ENCODE measurements around the gene ELMOD3. TPM values are rescaled to one million over a fixed set of nuclear protein-coding genes. Genes with fewer than 3 reads are reported as not detected.
"Not testable (repeated sequence)": the region's sequence is repeated elsewhere in the genome, so short reads cannot be mapped to it uniquely, and the experiment has no call there.

ELMOD3 gene
- total RNA-seq, 1 donor from 2014 or later, result 19.0 TPM

- DNase-seq, result no peak
Measured at GRCh38 chr2:85401464-85401805, 46.9 kb downstream of the ELMOD3 start.

DNA sequence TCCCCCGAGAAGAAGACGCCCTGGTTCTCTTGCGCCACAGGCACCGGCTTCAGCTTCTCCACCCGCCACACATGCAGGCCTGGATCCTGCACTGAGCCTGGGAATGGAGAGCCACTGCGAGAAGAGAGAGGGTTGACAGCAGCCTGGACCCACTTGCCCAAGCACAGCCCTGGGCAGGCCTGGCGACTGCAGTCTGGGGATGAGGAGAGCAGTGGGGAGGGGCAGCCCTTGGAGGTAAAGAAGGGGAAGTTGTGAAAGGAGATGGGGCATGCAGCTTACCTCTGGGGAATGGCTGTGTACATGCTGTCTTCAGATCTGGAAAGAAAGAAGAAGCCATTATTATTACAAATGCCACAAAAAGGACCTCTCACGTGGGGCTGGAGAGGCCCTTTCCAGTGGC is 47.3 kb downstream of the ELMOD3 start:
- DNase-seq, result no peak

DNA sequence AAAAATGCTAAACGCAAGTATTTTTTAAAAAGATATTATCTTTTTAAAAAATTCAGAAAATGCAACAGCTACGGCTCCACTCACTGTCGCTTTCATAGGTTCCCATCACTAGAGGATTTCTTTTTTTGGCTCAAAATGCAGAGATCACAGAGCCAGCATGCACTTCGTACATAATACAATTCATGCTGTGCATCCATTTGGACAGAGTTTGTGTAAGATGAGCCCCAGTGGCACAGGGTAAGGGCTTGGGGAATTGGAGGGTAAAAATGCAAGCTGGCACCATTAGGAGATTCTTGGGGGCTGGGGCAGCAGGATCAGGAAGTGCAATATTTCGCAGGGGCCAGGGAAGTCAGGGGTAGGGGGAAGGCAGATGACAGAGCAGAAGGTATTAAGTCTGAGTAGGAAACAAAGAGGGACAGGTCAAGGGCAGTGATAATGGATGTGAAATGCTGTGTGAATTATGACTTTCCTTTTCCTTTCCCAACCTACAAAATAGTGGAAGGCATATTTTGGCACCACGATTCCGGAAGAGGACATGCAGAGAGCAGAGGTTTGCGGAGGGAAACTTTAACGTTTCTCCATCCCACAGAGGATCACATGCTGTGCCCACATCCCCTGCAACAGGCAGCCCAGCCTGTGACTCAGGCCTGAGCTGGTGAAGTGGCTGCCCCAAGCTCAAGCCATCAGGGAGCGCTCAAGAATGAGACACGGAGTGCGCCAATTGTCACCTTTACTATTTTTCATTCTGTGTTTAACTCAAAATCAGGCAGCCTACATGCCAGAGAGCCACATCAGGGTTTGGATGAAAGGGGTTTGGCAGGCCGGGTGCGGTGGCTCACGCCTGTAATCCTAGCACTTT is 50.9 kb downstream of the ELMOD3 start:
- peak; percentile 6 for DNase-seq

GRCh38 chr2:85409845-85410583 is 55.4 kb downstream of the ELMOD3 start, which contains the start of gene CAPG:
Gene CAPG (minus strand): TSS chr2:85410366. CDS start chr2:85402145, 8,221 bp downstream.
- DNase-seq, result no peak

DNA sequence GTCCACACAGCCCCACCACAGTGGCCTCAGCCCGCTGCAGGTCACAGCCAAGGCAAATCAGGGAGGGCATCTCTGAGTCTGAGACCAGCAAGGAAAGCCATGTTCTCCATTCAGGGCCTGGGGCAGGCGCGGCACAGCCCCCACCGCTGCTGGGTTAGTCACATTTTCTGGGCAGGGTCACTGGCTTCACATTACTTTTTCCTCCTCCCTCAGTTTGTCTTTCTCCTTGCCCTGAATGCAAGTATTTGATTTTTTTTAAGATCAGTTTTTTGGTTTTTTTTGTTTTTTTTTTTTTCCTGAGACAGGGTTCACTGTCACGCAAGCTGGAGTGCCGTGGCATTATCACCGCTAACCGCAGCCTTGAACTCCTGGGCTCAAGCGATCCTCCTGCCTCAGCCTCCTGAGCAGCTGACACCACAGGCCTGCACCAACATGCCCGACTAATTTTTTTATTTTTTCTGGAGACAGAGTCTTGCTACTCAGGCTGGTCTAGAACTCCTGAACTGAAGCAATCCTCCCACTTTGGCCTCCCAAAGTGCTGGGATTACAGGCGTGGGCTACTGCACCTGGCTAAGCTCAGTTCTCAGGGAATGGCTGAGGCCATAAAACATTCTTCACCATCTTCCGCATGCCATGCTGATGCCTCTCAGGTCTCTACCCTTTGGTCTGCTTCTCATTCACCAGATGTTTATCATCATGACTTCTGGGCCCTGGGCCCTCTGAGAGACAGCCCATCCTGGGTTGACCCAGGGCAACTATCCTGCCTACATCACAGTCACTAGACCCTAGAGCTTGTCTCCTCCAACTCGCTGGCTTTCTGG is 56.2 kb downstream of the ELMOD3 start:
- no peak for DNase-seq

DNA sequence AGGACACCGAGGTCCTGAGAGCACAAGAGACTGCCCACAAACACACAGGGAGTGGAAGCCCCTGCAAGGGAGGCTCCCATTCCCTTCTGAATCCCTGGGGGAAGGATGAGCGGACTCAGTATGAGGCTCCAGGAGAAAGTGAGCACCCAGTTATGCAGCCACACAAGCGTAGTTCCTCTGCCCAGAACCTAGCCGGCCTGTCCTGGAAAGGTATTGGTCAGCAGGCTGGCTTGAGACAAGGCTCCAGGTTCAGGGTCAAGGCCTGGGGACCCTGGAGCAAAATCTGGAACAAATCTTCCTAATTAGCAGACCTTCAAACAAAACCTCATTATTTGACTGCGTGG is 56.8 kb downstream of the ELMOD3 start:
- no peak for DNase-seq

DNA sequence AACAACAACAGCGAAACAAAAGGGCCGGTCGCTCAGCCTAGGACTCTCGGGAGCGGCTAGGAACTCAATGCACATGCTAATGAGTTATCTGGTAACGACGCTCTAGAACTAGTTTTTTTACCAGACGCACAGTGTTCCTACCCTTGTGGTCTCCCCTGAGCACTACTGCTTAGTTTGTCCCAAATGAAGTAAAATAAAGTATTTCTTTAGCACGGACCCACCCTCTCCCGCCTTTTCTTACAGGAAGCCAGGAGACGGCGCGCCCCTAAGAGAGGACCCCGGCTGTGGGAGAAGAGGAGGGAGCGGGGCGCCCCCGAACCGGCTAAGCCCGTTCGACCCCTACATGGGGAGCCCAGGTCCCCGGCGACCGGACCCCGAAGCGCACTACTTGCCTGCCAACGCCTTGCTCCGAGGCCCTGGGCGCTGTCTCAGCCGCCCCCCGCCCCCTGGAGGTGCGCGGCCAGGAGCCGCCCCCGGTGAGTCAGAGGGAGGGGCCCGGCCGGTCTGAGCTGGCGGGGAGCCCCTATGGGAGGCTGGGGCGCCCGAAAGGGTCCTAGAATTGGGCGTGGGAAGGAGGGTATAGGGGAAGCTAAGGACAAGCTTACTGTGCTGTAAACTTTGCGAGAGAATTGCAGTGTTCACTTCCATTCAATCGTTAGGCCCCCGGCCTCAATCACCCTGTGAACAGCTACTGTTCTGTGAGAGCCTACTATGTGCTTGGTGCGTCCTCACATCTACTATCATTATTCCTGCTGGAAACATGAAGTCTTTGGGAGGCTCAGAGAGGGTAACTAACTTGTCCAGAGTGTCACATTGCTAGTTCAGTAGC is 59.2 kb downstream of the ELMOD3 start:
- DNase-seq, result no peak

DNA sequence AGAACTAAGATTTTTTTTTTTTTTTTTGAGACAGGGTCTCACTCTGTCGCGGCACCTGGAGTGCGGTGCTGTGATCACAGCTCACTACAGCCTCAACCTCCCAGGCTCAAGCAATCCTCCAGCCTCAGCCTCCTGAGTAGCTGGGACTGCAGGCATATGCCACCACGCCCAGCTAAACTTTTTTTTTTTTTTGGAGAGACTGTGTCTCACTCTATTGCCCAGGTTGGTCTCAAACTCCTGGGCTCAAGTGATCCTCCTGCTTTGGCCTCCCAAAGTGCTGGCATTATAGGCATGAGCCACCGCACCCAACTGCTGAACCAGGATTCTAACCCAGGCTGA is 59.8 kb downstream of the ELMOD3 start:
- not testable (repeated sequence) for DNase-seq

- no peak for DNase-seq
Measured at GRCh38 chr2:85414761-85415553, 60.4 kb downstream of the ELMOD3 start.

DNA sequence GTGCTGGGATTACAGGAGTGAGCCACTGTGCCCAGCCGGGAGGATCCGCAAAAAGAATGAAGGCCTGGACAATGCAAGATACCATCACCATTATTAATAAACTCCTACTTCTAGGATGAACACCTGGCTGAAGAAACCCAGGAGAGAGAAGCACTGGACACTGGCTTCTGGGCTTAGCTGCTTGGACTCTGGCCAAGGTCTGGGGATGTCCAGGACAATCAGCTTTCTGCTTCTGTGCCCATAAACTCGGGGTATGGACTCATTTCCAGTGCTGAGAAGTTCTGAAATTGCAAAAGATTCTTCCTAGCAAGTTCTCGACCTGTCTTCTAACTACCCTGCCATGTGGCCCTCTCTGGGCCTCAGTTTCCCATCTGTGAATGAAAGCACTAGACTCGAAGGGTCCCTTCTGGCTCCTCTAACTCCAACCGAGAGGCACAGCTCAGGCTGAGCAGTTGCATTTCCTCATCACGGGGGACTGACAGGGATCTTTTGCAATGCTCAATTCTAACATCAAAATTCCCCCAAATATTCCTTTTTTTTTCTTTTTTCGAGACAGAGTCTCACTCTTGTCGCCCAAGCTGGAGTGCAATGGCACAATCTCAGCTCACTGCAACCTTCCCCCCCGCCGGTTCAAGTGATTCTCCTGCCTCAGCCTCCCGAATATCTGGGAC is 61.5 kb downstream of the ELMOD3 start:
- no peak for DNase-seq

- peak; percentile 62 for DNase-seq
Measured at GRCh38 chr2:85418132-85419008, 63.8 kb downstream of the ELMOD3 start, which contains the start of gene SH2D6. Gene SH2D6 (plus strand): TSS chr2:85418714. CDS start chr2:85429466, 10,752 bp downstream.

DNA sequence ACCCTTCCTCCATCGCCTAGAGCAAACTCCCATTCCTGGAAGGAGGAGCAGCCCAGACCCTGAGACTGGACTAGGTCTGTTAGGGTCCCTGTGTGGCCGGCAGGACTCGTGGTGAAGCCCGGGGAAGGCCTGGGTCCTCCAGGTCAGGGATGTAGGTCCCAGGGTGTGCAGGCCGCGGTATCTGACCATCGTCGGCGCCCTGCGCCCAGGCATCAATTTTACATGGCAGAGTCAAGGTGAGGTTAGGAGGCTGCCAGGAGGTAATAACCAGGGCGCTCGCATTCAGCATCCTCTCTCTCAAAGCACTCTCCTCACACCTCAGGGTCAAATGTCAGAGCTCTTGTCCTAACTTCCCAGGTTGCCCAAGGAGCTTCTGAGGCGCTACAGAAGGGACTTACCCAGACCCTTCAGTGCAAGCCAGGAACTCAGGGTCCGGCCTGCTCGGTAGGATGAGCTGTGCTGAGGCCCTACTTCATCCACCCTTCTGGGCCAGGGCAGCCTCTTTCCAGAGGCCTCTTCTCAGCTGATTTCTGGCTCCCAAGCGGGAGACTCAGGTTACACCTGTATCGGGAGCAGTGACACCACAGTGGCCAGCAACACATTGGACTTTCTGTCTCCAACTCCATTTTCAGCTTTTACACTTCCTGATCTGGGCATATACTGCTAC is 64.6 kb downstream of the ELMOD3 start:
- DNase-seq, result no peak

DNA sequence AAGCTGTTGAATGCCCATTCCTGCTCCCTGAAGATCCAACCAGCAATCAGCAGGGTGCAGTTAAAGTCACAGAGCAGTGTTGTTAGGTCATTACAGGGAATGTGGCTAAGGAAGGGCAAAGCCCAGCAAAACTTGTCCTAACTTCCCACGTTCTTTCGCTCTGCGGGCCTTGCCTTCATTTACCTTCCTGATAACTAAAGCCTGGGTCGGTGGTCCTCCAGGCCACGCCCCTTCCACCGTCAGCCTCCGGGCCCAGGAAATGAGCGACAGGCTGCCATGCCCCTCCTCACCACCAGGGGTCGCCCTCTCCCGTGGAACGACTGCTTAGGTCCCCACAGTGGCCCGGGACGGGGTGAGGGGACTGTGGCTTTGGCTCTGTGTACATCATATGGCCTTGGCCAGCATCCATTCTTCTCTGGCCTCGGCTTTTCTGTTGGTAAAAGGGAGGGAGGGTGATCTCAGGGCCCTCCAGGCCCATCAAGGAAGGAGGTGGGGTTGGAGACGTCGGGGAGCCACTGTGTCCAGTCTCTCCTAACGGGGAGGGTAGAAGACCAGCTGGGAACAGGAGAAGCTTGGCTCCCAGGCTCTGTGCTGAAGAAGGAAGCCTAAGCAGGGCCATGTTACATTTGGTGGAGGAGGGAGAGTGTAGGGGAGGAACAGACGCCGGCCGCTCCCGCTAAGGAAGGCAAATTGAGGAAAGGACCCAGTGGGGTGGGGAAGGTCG is 66.1 kb downstream of the ELMOD3 start:
- peak; percentile 76 for DNase-seq

DNA sequence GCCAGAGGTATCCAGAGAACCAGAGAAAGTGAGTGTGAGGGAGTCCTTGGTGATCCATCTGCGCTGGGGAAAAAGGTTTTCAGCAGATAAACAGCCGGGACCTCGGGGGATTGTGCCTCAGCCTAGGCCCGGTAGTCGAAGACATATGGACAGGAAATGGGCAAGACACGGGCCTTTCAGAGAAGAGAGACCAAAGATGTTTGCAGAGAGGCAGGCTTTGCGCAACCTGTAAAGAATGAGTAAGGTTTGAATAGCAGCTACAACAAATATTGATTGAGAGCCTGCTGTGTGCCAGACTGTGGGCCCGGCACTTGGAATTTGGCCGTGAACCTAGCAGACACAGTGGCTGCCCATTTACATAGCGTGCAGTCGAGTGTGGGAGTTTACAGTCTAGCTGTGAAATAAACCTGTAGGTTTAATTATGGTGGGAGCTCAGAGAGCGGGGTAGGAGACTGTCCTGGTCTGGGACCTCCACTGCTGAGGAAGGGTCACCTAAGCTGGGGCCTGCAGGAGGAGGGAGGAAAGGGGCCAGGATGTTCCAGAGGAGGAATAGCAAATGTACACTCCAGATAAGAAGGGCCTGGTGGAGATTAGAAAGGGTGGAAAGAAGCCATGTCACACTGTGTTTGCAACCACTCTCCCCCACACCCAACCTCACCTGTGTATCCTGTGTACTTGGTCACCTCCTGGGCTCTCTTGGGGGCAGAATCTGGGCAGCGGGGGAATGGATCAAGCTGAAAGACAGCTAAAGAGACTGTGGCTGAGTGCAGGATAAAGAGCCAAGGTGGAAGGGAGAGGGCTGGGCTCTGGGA is 66.9 kb downstream of the ELMOD3 start:
- DNase-seq, result no peak

DNA sequence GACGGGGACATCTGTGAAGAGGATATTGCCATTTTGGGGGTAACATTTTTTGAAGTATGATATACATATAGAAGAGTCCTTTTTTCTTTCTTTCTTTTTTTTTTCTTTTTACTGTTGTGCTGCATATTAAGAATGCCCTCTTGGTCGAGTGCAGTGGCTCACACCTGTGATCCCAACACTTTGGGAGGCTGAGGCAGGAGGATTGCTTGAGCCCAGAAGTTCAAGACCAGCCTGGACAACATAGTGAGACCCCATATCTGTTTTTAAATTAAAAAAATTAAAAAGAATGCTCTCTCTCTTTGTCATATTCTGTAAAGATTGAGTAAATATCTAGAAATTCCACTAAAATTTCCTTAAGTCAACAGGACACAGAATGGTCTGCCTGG is 67.5 kb downstream of the ELMOD3 start:
- no peak for DNase-seq

GRCh38 chr2:85423525-85423924 is 69.0 kb downstream of the ELMOD3 start:
- DNase-seq, result no peak

- DNase-seq, result no peak
Measured at GRCh38 chr2:85425588-85425987, 71.0 kb downstream of the ELMOD3 start.

Measured in skin of body (tissue), 2 donors.